Esophagus (tissue), 2 donors: Measurements from ENCODE around the gene DNAH1. TPM values are rescaled to one million over a fixed set of nuclear protein-coding genes. Genes with fewer than 3 reads are reported as not detected.

Source experiments
- H3K27ac ChIP-seq, 2 donors: one replicate each; pipeline ENCODE4 v1.5.1; 2013; ENCODE audit warnings: low read depth in 2 of 2, mild to moderate bottlenecking in 2 of 2, inconsistent platforms in 1 of 2, low read length in 1 of 2, moderate library complexity in 1 of 2
- H3K27me3 ChIP-seq, 2 donors: one replicate each; pipeline ENCODE4 v1.6.1; 2013; ENCODE audit warnings: low read length in 2 of 2, control low read depth in 1 of 2, mild to moderate bottlenecking in 1 of 2; ENCODE audit not compliant: insufficient read depth in 2 of 2, control insufficient read depth in 1 of 2
- H3K36me3 ChIP-seq, 2 donors: one replicate each; pipeline ENCODE4 v1.6.1; 2013; ENCODE audit warnings: low read length in 1 of 2; ENCODE audit not compliant: control insufficient read depth in 2 of 2, insufficient read depth in 2 of 2
- H3K4me1 ChIP-seq, 2 donors: one replicate each; pipeline ENCODE4 v1.6.1; 2013; ENCODE audit warnings: low read length in 1 of 2; ENCODE audit not compliant: control insufficient read depth in 2 of 2, insufficient read depth in 2 of 2
- H3K4me3 ChIP-seq, 2 donors: one replicate each; pipeline ENCODE4 v1.5.1; 2013; ENCODE audit warnings: low read length in 2 of 2, mild to moderate bottlenecking in 2 of 2, low read depth in 1 of 2, moderate library complexity in 1 of 2
- H3K9me3 ChIP-seq, 2 donors: one replicate each; pipeline ENCODE4 v1.6.1; 2013; ENCODE audit warnings: mild to moderate bottlenecking in 2 of 2, low read depth in 1 of 2, low read length in 1 of 2, moderate library complexity in 1 of 2; ENCODE audit not compliant: control insufficient read depth in 2 of 2, insufficient read depth in 1 of 2
- WGBS, 2 donors: extraction: QIAGEN DNeasy Blood & Tissue Kit; methylation state at CpG; one replicate each; pipeline ENCODE4 v1.1.7; 2013; 5-methylcytosine and 5-hydroxymethylcytosine counted together
- polyA plus RNA-seq, 2 donors: library from polyadenylated mRNA; stranded (reverse); fragments of 200-250 nt; gene quantifications; one replicate each; pipeline ENCODE4 v1.2.3, GENCODE V29; 2013
- donor health status: healthy with polysubstance abuse.
- donor health status: Bipolar disorder and iron deficiency.

Gene DNAH1
- polyA plus RNA-seq, 2 donors: 2.4 to 4.9 TPM

DNA sequence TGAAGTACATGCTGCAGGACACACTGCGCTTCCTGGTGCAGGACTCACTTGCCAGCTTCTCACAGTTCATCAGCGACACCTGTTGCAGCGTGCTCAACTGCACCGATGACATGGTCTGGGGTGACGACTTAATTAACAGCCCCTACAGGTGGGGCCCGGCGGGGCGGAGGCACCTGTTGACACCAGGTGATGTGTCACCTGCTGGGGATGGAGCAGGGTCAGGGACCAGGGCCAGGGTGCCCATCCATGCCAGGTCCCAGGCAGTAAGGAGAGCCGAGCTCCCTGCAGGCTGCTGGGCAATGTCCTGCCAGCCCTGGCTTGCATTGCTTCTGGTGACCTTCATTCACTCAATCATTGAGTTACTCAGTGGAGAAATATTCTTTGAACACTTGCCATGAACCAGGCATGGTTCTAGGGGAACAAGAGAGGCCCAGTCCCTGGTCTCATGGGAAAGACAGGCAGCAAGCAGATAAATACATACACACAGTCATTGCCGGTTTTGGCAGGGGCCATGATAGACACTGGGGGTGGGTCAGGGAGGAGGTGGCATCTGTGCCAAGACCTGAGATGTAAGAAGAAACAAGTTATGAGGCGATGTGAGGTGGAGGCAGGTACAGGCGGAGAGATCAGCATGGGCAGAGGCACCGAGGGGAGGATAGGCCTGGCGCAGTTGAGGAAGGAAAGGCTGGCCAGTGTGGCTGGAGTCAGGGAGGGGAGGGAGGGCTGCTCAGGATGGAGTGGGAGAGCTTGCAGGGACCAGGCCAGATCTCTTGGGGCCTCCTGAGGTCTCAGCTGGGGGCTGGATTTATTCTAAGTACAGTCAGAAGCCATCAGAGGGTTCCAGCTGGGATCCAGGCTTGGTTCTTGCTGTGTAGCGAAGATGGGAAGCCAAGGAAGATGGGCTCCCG lies 30.8 kb downstream of the DNAH1 start:
- Histone ChIP-seq H3K36me3 (peaks cover 0 to 21% of the 10 kb centered on the region in 2 donors), H3K27me3 (no peaks in the 10 kb centered on the region), H3K4me1 (peaks cover 0 to 22% of the 10 kb centered on the region in 2 donors), H3K4me3 (no peak overlapping the region), H3K9me3 (no peaks in the 10 kb centered on the region), H3K27ac (no peak overlapping the region)
- WGBS, 2 donors: 58 to 68% methylated on average over 16 of the region's 16 CpGs

DNA sequence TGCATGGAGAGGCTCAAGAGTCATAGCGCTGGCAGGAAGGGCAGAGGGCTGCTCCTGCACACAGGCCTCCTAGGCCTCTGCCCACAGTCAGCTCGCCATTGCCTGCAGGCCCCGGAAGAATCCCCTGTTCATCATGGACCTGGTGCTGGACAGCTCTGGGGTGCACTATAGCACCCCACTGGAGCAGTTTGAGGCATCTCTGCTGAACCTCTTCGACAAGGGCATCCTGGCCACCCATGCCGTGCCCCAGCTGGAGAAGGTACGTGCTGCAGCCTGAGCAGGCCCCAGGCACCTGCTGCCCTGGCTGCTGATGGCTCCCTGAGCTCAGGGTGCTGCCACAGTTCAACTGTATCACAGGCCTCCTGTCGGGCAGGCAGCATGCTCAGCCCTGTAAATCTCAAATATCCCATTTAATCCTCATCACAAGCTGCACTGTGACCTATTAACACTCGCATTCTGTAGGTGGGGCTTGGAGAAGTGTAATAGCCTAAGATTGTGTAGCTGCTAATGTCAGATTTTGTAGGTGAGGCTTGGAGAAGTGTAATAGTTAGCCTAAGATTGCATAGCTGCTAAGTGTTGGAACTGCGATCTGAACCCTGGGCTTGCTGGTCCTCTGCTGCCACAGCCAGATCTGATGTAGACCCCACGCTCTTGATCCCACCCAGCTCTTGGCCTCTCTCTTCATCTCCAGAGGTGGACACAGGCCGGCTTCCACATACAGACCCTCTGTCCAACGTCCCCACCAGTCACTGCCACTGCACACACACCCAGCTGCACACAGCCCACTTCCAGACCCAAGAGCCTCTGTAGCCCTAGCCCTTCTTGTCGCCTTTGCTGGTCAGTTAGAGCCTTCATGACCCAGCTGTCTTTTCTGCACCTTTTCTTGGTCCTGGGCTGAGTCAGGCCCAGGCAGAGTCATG lies 31.9 kb downstream of the DNAH1 start:
- H3K9me3 ChIP-seq: no peaks in the 10 kb centered on the region
- peaks cover 0 to 22% of the 10 kb centered on the region in 2 donors for H3K4me1 ChIP-seq
- no peak overlapping the region for H3K4me3 ChIP-seq
- H3K36me3 ChIP-seq: peaks cover 2 to 30% of the 10 kb centered on the region in 2 donors
- WGBS, 2 donors: 83 to 85% methylated on average over 13 of the region's 13 CpGs
- no peaks in the 10 kb centered on the region for H3K27me3 ChIP-seq
- H3K27ac ChIP-seq: no peak overlapping the region

- no peak overlapping the region for H3K4me3 ChIP-seq
- H3K36me3 ChIP-seq: peaks cover 2 to 37% of the 10 kb centered on the region in 2 donors
- peaks cover 0 to 22% of the 10 kb centered on the region in 2 donors for H3K4me1 ChIP-seq
- no peaks in the 10 kb centered on the region for H3K27me3 ChIP-seq
- 96% methylated on average over 11 of the region's 11 CpGs for WGBS, 2 donors
- no peak overlapping the region for H3K27ac ChIP-seq
- H3K9me3 ChIP-seq: no peaks in the 10 kb centered on the region
These were observed 33.0 kb downstream of the DNAH1 start for GRCh38 chr3:52349131-52349530.

DNA sequence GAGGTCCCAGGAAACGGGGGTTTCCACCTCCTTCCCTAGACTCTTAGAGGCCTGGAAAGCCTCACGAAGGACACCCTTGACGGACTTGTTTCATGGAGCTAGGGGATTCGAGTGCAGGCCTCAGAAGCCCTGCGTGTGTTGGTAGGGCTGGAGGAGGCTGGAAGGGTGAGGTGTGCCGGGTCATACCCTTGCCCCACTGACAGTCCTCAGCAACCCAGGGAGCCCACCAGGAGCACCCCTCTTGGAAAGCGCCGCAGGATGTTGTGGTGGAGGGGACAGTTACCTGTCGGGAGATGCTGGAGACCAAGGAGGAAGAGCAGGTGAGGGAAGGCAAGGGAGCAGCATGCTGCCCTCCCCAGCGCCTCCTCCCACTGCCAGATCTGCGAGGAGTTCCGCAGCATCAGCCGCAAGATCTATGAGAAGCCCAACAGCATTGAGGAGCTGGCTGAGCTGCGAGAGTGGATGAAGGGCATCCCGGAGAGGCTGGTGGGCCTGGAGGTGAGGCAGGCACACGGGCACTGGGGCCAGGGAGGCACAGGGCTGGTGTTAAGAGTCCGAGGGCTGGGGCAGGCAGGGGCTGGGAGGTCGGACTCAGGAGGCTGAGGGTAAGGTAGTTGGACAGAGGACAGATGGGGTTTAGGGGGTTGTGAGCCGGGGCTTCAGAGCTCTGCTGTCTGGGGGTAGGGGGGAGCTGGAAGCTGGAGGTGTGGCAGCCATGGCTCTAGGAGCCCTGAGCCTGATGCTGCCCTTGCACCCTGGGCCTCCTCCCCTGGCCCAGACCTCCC lies 33.7 kb downstream of the DNAH1 start:
- 93 to 94% methylated on average over 18 to 19 of the region's 19 CpGs for WGBS, 2 donors
- Histone ChIP-seq H3K27ac (no peak overlapping the region), H3K4me3 (no peak overlapping the region), H3K4me1 (peaks cover 0 to 22% of the 10 kb centered on the region in 2 donors), H3K9me3 (no peaks in the 10 kb centered on the region), H3K36me3 (peaks cover 2 to 38% of the 10 kb centered on the region in 2 donors), H3K27me3 (no peaks in the 10 kb centered on the region)

DNA sequence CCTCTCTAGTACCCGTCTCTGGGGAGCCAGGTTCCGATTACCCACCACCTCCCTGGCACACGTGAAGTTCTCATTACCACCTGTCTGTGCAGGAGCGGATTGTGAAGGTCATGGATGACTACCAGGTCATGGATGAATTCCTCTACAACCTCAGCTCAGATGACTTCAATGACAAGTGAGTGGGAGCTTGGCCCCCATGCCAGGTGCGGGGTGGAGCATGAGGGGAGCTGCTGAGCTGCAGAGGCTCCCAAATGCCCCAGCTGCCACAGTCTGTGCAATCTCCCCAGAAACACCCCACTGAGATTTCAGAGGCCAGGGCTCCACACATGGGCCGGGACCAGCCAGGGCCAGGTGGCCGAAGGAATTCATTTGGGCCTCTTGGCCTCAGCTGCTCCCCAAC lies 34.3 kb downstream of the DNAH1 start:
- Histone ChIP-seq H3K4me1 (peaks cover 0 to 22% of the 10 kb centered on the region in 2 donors), H3K27me3 (no peaks in the 10 kb centered on the region), H3K27ac (no peak overlapping the region), H3K9me3 (no peaks in the 10 kb centered on the region), H3K4me3 (no peak overlapping the region), H3K36me3 (peaks cover 2 to 38% of the 10 kb centered on the region in 2 donors)
- WGBS, 2 donors: 69 to 77% methylated on average over 6 to 7 of the region's 7 CpGs

DNA sequence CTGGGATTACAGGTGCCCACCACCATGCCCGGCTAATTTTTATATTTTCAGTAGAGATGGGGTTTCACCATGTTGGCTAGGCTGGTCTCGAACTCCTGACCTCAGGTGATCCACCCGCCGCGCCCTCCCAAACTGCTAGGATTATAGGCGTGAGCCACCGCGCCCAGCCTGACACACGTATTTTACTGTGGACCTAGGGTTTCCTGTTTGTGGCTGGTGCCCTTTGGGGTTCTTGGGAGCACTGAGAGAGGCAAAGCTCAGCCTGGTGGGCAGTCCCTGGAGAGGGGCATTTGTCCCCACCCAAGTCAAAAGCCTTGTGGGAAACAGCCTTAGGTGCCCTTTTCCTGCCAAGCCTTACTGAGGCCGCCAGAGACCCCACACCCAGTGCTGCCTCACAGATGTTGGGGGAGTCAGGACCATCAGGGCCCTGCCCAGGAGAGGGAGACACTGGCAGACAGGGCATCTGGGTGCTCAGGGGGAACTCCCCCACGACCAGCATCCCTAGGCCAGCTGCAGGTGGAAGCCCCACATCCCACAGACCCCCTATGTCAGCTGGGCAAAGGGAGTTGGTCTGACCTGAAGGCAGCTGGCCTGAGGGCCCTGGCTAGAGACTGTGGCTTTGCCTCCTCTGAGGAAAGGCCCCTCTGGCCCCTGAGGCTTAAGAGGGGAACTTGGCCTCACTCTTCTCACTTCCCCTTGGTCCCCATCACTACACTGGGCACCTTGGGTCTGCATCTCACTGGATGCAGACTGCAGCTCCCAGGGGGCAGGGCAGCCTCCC lies 35.1 kb downstream of the DNAH1 start:
- no peak overlapping the region for H3K27ac ChIP-seq
- WGBS, 2 donors: 87 to 90% methylated on average over 11 of the region's 11 CpGs
- H3K4me1 ChIP-seq: peaks cover 0 to 16% of the 10 kb centered on the region in 2 donors
- no peaks in the 10 kb centered on the region for H3K27me3 ChIP-seq
- H3K9me3 ChIP-seq: no peaks in the 10 kb centered on the region
- H3K36me3 ChIP-seq: peaks cover 2 to 38% of the 10 kb centered on the region in 2 donors
- H3K4me3 ChIP-seq: no peak overlapping the region

DNA sequence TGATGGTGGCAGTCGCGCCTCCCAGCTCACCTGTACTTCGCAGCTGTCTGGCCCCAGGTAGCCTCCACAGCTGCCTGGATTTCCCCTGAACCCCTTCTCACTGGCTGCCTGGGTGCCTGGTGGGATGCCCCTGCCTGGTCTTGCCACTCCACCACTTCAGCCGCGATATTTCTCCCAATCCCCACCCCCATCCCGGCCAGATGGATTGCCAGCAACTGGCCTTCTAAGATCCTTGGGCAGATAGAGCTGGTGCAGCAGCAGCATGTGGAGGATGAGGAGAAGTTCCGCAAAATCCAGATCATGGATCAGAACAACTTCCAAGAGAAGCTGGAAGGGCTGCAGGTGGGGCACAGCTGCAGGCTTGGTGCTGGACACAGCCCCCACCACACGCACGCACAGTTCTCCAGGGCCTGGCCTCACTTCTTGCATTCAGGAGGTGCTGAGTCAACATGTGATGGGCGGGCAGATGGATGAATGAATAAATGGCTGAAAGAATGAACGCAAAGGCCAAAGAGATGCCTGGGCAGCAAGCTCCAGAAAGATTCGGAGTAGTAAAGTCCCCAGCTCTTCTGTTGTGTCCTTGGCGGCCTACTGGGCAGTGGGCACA lies 35.7 kb downstream of the DNAH1 start:
- 91 to 94% methylated on average over 13 of the region's 13 CpGs for WGBS, 2 donors
- Histone ChIP-seq H3K27me3 (no peaks in the 10 kb centered on the region), H3K36me3 (peaks cover 2 to 34% of the 10 kb centered on the region in 2 donors), H3K4me1 (peaks cover 0 to 9% of the 10 kb centered on the region in 2 donors), H3K4me3 (no peak overlapping the region), H3K27ac (no peak overlapping the region), H3K9me3 (no peaks in the 10 kb centered on the region)

DNA sequence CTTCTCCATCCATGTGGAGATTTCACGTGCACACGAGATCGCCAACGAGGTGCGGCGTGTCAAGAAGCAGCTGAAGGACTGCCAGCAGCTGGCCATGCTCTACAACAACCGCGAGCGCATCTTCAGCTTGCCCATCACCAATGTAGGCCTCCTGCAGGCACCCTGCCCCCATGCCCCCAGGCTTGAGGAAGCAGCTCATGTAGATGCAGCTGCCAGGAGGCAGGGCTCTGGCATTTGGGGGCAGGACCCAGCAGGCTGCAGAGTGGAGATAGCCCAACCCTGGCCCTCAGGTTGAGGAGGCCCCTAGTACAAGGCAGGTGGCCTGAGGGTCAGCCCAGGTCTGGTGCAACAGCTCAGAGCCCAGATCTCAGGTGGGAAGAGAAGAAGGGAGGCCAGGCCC lies 36.4 kb downstream of the DNAH1 start:
- H3K9me3 ChIP-seq: no peaks in the 10 kb centered on the region
- no peak overlapping the region for H3K4me3 ChIP-seq
- H3K36me3 ChIP-seq: peaks cover 2 to 35% of the 10 kb centered on the region in 2 donors
- H3K4me1 ChIP-seq: peaks cover 0 to 7% of the 10 kb centered on the region in 2 donors
- WGBS, 2 donors: 92 to 94% methylated on average over 9 of the region's 9 CpGs
- no peaks in the 10 kb centered on the region for H3K27me3 ChIP-seq
- H3K27ac ChIP-seq: no peak overlapping the region
